Measurements from ENCODE around the gene GPR39.

- TF ChIP-seq, protein P1, sequence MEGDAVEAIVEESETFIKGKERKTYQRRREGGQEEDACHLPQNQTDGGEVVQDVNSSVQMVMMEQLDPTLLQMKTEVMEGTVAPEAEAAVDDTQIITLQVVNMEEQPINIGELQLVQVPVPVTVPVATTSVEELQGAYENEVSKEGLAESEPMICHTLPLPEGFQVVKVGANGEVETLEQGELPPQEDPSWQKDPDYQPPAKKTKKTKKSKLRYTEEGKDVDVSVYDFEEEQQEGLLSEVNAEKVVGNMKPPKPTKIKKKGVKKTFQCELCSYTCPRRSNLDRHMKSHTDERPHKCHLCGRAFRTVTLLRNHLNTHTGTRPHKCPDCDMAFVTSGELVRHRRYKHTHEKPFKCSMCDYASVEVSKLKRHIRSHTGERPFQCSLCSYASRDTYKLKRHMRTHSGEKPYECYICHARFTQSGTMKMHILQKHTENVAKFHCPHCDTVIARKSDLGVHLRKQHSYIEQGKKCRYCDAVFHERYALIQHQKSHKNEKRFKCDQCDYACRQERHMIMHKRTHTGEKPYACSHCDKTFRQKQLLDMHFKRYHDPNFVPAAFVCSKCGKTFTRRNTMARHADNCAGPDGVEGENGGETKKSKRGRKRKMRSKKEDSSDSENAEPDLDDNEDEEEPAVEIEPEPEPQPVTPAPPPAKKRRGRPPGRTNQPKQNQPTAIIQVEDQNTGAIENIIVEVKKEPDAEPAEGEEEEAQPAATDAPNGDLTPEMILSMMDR (IDR thresholded peaks at IDR 0.05): no peak
- TF ChIP-seq POLR2AphosphoS5 (IDR thresholded peaks at IDR 0.05) (no peak), POLR2A (IDR thresholded peaks at IDR 0.05) (no peak)
Observed at GRCh38 chr2:132690664-132691303, 274.2 kb downstream of the GPR39 start.
